Head of caudate nucleus (tissue), 42 donors: ENCODE measurements around the gene MRPL54.
"Not testable (repeated sequence)": the region's sequence is repeated elsewhere in the genome, so short reads cannot be mapped to it uniquely, and the experiment has no call there.

ENCODE experiments used
- DNase-seq, 42 donors: peaks; one replicate each; pipeline versions ENCODE4 v3.0.0 to v3.0.0-alpha.2; 2020 to 2021; ENCODE audit warnings: mixed read lengths in 7 of 42
- intact Hi-C: fragments of 100-400 bp; cut with DNase I; formaldehyde crosslinking; loops from one replicate; pipeline ENCODE4 v1.15.0; 2022

MRPL54 gene

DNA sequence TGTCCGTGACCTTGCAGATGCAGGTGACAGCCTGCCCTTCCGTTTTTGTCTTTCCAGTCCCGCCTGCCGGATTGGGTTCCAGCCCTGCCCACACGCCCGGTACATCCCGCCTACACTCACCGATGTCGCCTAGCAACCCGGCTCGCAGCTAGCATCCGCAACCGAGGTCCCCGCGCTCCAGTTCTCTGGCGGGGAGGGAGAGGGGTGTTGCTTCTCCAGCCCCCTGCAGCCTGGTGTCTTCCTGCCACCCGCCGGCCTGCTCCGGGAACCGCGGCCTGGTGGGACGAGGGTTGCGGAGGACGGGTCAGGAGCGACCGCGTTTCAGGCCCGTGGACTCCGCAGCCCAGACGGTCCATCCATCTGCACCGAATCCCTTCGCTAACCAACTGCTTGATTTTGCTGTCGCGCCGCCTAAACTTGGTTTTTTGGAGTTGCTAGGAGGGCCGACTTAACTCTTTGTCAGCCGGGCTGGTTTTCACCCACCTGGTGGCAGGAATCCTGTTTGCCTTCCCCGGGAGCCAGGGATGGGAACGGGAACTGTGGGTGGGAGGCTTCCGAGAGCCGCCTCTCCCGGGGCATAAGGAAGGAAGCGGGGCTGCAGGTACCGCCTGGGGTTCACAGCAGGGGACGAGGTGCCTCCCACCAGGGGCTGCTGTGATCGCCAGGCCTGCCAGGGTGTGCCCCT is 39.1 kb downstream of the MRPL54 start:
- peak; percentile 30 to 91 (median 75) for DNase-seq
- intact Hi-C loops, result no loop called here

DNA sequence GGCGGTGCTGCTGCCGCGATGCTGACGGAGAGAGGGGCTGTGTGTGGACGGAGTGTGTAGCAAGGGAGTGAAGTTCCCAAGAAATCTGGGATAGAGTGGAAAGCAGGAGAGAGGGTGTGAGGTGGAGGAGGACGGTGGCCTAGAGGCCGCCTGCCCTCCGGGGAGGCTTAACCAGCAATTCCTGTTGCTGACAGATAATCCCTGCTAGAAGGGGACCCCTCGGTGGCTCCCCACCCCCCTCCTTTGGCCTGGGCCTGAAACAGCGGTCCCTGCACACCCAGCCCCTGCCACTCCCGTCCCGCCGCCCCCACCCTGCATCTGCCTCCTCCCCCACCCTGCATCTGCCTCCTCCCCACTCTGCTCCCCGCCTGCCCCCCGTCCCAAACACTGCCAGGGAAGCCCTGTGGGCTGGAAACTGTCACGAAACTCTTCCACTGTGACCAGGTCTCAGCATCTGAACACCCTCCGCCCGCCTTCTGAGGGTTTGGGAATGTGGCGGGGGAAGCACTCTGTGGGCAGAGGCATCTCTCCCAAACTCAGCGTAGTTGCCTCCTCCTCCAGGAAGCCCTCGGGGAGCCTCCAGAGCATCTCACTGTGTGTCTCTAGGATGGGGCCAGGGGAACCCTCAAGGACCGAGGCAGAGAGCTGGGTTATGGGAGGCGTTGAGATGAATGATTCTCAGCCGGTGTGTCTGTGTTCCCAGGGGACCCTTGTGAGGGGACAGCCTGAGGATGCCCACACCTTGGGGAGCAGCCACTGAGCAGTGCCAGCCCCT is 40.8 kb downstream of the MRPL54 start:
- DNase-seq, result no peak
- intact Hi-C loops, result no loop called here

DNA sequence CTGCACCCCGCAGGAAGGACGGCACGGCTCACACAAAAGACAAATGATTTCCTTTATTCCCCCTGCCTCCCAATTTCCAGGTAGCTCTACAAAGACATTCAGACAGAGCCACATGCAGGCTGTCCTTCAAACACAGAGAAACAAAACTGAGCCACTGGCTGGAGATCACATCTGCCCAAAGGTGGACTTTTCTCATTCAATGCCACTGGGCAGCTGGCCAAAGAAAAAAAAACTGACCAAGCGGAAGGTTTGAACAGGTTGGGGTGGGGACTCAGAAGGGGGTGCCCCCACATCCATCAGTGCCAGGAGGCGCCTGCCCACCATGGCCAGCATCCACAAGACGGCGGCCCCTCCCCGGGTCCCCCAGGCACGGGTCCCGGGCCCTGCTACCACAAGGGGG is 41.5 kb downstream of the MRPL54 start:
- intact Hi-C loops, result no loop called here
- DNase-seq, result no peak

DNA sequence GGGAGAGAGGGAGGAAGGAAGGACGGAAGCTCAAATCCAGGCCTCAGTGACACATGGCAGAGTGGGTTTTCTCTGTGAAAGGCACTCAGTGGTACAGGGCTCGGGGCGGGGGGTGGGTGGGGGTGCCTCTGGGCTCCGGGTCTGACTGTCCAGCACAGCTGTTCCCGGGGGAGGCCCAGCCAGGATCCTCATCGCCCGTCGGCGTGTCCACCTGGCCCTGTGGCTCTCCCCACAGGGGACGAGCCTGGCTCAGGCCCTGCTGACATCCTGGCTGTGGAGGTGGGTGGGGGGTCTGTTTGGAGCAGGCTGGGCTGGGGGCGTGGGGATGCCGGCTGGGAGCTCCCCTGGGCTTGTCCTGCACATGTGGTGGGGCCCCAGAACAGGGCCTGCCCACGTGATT is 41.9 kb downstream of the MRPL54 start:
- no peak for DNase-seq
- intact Hi-C loops, result no loop called here

DNA sequence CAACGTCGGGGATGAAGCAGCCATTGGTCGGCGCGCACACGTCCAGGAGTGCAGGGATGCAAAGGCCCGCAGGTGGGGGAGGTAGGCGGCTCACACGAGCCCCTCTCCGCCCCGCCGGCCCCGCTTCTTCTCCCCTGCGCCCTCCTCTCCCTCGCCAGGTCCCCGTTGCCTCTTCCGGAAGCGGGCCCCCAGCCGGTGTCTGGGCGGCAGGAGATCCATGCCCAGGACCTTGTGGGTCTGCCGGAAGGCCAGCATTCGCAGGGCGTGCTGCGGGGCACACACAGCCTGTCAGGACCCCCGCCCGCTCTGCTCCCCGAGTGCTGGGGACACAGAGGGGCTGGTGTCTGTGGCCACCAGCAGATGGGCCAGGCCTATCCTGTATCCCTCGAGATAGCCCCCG is 43.4 kb downstream of the MRPL54 start:
- intact Hi-C loops, result no loop called here

DNA sequence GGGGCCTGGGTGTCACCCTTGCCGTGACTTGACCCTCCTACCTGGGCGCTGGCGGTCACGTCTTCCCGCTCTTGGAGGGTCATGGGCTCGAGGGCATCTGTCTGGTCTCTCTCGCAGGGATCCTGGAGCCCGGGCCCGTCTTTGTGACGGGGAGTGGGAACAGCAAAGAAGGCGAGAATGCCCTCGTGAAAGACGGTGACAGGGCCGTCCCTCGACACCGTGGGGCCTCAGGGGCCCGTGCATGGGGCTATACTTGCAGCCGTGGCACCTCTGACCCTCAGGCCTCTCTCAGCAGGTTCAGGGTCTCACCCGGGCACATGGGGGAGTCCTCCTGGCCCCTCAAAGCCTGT is 44.6 kb downstream of the MRPL54 start:
- no peak for DNase-seq
- intact Hi-C loops, result no loop called here

More for the DNA sequence above, 43.4 kb downstream of the MRPL54 start:
- DNase-seq, result no peak

DNA sequence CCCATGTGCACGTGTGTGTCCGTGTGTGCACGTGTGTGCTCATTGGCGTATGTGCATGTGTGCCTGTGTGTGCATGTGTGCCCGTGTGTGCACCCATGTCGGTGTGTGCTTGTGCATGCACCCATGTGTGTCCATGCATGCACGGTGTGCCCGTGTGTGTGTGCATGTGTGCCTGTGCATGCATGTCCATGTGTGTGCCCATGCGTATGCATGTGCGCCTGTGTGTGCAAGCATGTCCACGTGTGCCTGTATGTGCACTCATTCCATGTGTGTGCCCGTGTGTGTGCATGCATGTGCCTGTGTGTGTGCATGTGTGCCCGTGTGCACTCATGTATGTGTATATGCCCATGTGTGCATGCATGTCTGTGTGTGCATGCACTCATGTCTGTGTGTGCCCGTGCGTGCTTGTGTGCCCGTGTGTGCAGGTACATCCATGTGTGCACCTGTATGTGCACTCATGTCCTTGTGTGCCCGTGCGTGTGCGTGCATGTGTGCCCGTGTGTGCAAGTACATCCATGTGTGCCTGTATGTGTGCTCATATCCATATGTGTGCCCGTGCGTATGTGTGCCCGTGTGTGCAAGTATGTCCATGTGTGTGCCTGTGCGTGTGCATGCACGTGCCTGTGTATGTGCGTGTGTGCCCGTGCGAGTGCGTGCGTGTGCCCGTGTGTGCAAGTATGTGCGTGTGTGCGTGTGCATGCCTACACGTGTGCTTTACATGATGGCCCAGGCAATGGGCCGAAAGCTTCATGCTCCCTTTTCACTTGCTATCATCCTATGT is 45.3 kb downstream of the MRPL54 start:
- no peak for DNase-seq
- intact Hi-C loops, result no loop called here

DNA sequence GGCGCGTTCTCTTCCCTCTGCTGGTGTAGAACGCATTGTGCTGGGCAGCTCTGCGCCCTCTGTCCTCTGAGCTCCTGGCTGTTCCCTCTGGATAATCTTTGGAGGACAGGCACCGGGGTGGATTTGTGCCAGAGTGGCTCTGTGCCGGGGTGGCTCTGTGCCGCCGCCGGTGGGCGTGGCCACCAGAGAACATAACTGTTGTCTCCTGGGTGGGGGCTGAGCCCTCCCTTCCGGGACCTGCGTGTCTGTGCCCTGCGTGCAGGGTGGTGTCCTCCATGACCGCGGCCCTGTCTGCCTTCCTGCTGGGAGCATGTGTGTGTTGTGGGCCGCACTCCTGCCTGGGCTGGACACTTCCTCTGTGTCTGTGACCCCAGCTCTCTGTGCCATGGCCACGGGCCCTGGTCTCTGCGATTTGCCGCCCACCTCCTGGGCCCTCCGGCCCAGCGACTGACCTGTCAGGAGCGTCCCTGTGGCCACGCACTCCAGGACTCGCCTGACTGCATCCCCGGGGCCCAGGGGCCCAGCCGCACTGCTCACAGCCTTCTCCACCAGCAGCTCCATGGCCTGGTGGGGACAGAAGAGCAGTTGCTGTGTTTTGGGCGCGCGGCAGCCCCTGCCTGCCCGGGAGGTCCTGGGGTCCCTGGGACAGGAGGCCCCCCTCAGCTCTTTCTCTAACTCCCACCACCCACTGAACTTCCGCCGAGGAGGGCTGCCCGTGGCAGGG is 46.1 kb downstream of the MRPL54 start:
- no peak for DNase-seq
- intact Hi-C loops, result no loop called here

DNA sequence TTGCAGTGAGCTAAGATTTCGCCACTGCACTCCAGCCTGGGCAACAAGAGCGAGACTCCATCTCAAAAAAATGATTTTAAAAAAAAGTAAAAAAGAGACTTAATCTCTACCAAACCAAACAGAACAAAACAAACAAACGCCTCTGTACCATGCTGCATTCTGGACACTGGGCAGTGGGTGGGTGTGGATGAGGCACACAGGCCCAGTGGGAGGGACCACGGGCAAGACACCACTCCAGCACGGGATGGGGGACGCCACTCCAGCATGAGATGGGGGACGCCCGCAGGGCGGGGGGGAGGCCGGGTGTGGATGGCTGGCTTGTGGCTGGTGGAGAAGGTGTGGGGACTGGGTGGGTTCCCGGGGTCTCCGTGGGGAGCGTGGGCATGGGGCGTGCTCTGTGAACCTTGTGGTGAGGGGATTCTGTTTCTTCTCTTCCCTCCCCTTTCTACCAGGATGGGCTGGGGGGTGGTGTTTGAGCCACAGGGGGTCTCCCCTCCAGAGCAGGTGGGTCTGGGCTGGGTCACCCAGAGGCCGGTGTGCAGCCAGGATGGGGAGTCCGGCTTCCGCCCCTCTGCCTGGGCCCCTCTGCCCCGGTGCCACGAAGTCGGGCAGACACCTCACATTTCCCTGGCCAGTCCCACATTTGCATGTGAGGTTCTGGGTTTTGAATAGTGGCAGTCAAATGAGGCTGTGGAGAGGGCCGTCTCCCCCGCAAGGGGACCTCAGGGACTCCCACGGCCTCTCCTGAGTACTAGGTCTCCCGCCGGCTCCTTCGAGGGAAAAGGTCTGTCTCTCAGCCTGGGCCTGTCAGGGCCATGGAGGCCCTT is 47.6 kb downstream of the MRPL54 start:
- DNase-seq, result no peak
- intact Hi-C loops, result no loop called here

DNA sequence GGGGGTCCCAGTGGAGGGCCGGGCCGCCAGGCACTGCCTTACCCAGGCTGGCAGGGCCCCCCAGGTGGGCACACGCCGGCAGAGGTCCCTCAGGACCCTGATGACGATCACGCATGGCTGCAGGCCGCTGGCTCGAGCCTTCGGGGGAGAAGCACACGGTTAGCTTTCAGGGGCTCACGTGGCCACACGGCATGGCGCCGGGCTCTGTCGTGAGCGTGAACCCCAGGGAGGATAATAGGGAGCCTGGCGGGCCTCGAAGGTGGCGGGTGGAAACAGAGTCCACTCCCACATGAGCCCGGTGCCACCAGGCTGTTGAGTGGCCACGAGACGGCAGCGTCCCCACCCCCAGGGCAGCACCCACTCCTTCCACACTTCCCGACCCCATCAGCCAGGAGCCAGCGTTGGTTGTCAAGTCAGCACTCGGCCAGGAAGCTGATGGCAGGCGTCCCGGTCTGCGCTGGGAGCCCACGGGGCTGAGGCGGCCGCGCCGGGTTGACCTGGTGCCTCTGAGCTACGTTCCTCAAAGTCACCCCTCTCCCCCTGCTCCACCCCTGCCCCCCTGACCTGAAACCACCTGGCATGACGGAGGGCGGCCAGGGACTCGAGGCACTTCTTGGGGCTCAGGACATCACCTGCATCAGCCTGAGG is 48.4 kb downstream of the MRPL54 start:
- intact Hi-C loops, result no loop called here
- peak in 1 of 42 donors; percentile 18 for DNase-seq

DNA sequence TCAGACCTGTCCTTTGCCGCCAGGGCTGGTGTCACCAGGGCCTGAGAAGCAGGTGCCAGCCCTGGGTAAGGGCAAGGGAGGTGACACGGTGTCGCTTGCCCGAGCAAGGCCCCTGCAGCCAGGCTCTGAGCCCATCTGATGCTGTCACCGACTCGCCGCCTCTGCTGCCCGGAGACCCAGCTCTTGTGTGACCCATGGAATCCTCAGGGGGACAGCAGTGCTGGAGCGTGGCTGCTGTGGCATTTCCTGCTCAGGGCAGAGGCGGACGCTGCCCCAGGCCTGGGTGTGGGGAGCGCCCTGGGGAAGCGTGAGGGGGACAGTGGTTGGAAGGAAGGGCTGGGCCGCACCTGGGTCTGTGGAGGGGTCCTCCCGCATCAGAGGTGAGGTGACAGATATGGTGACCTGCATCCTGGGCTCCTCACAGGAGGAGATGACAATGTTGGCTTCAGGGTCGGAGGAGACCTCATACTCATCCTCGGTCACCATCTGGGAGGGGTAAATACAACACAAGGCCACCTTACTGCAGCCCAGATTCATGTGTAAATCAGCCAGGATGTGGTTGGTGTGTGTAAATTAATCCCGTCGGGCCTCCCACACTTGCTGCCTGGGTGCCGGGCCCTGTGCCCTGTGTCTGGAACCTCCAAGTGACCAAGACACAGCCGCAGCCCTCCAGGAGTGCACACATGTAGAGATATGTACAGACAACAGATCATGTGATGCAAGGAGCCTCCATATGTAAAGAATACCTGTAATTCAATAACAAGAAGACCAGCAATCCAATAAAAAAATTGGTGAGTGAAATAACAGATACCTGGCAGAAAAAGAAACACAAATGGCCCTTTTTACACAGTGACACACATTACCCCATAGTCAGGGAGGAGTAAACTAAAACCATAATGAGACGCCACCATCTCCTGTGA is 51.3 kb downstream of the MRPL54 start:
- intact Hi-C loops, result no loop called here
- no peak for DNase-seq

DNA sequence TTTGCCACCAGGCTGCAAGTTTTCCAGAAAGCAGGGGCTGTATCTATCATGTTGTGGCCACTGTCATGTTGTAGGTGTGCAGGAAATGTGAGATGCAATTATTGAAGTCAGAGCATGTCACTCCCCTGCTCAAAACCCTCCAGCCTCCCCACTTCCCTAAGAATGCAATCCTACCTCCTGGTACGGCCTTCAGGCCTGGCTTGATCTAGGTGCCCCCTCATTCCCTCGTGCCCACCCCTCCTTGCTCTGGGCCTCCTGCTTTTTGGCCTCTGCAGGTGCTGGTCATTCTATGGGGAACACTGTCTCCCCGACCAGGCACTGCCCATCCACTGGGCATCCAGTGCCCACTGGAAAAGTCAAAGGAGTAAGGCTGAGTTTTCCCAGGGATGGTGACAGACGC is 52.2 kb downstream of the MRPL54 start:
- intact Hi-C loops, result no loop called here
- DNase-seq, result no peak

DNA sequence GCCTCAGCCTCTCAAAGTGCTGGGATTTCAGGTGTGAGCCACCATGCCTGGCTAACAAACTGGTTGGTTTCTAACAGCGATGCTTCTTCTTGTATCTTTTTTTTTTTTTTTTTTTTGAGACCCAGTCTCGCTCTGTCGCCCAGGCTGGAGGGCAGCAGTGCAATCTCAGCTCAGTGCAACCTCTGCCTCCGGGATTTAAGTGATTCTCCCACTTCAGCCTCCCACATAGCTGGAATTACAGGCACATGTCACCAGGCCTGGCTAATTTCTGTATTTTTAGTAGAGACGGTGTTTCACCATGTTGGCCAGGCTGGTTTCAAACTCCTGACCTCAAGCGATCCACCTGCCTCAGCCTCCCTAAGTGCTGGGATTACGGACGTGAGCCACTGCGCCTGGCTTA is 53.7 kb downstream of the MRPL54 start:
- intact Hi-C loops, DNase-seq: not testable (repeated sequence)

DNA sequence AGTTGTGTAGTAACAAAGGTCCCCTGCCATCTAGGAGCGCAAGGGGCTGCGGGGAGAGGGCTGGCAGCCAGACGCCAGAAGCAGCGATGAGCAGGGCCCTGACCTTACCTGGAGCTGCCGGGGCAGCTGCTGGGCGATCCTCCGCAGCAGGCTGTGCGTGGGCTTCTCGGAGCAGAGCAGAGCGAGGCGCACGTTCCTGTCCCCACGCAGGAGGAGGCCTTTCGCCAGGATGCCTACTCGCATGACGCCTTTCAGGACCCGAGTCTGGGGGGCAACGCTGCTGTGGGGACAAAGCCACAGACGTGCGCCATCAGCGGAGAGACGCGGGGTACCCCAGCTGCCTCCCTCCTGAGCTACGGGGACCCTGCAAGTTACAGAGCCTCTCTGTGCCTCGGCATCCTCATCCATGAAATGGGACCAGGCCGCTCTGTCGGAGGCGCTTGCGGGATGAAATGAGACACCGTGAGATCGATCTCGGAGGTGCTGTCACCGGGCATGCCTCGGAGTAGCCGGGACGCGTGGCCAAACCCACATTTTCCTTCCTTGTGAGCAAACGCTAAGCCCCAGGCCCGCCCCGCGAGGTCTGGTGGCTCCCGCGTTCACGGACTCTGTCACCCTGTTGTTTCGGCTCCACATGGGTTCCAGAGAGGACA is 54.2 kb downstream of the MRPL54 start:
- DNase-seq, result no peak
- intact Hi-C loops, result no loop called here
